Measurements from ENCODE around the gene SCYL1. TPM values are rescaled to one million over a fixed set of nuclear protein-coding genes. Genes with fewer than 3 reads are reported as not detected.

SCYL1 gene
- polyA plus RNA-seq, 1 donor, result 43.6 TPM

DNA sequence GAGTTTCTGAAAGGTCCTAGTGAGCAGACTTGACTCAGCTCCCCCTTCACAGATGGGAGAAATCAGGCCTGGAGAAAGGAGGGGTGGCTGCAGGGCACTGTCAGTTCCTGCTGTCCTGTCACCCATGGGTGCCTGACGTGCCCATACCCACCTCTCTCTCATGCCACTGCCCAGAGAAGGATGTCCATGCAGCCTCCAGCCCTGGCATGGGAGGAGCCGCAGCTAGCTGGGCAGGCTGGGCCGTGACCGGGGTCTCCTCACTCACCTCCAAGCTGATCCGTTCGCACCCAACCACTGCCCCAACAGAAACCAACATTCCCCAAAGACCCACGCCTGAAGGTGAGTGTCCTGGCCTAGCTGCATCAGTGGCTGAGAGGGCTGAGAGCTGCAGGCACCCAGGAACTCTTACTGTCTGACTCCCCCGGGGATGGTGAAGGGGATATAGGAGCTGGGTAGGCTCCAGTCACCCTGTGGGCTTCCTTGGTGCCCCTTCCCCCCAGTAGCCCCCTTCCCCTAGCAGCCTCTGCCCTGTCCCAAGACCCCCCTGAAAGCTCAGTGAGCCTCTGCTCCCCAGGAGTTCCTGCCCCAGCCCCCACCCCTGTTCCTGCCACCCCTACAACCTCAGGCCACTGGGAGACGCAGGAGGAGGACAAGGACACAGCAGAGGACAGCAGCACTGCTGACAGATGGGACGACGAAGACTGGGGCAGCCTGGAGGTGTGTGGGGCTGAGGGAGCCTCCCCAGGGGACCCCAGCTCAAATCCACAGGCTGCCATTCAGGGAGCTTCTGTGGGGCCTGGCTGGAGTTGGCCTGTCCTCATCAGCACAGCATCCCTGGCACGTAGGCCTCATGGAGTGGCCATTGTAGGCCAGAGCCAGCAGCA is 11.8 kb downstream of the SCYL1 start:
- no peak for DNase-seq (ENCODE audit: low read depth)

- no peak for DNase-seq (ENCODE audit: low read depth)
Measured at GRCh38 chr11:65537296-65537597, 12.4 kb downstream of the SCYL1 start.

GRCh38 chr11:65537620-65538231 is 12.8 kb downstream of the SCYL1 start:
- no peak for DNase-seq (ENCODE audit: low read depth)

GRCh38 chr11:65538232-65538914 is 13.5 kb downstream of the SCYL1 start:
- DNase-seq (ENCODE audit: low read depth), result no peak

DNA sequence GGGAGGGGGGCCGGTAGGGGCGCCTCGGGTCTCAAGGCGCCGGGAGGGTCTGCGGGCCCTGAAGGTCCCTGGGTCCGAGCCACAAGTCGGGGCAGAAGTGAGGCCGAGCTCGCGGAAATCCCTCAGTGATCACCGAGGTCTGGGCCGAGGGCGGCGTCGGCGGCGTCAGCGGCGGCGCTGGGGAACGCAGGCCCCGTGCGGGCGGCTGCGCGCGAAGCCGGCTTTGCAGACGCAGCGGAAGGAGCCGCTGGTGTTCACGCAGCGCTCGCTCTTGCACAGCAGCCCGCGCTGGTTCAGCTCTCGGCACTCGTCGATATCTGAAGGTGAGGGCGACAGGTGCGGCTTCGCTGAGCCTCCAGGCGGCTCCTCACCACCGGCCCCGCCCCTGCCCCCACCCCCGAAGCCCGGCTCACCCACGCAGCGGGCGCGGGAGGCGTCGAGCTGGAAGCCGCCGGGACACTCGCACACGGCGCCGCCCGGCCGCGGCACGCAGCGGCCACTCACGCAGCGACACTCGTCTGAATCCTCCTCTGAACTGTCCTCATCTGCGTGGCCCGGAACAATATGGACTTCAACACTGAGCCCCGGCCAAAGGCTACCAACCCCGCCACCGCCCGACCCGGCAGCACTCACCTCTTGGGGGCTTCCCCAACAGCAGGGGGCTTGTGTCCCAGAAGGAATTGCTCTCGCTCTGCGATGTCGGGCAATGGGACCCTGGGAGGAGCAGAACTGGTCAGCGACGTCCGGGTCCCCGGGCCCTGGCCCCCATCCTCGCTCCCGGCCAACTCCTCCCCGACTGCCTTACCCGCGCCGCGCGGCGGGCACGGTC is 14.2 kb downstream of the SCYL1 start:
- no peak for DNase-seq (ENCODE audit: low read depth)

- no peak for DNase-seq (ENCODE audit: low read depth)
Measured at GRCh38 chr11:65539744-65540289, 14.9 kb downstream of the SCYL1 start.

- no peak for DNase-seq (ENCODE audit: low read depth)
Measured at GRCh38 chr11:65540290-65541092, 15.6 kb downstream of the SCYL1 start.

DNA sequence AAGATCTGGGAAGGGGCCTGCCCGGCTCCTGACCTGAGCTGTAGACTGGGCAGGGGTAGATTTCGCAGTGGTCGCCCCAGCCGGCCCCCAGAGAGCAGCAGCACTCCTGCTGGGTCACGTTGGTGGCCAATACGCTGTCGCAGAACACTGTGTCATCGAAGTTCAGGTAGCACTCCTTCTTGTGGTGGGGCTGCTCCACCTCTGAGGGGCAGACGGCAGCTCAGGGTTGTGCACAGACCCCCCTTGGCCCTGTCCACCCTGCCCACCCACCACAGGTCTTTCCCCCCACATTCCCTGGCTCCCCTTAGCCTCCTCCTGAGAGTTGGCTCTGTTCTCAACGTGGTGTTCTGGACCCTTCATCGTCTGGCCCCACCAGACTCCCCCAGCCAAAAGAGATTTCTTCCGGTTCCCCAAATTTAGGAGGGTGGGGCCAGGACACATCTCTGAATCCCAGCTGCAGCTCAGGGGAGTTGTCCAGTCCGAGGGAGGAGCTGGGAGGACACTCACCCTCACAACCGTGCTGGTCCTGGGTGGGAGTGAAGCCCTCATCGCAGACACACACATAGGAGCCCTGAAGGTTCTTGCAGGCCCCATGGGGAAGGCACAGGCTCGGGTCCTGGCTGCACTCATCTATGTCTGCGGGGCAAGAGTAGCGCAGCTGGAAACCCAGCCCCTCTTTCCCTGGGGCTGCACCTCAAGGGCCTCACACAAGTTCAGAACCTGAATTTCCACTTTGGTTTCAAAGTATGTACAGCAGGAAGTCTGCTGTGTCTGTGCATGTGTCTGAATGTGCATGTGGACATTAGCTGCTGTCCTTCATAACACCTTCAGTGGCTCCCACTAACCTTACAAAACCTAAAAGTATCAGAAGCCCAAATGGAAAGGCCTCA is 16.5 kb downstream of the SCYL1 start:
- no peak for DNase-seq (ENCODE audit: low read depth)

- DNase-seq (ENCODE audit: low read depth), result no peak
Measured at GRCh38 chr11:65542738-65543390, 18.0 kb downstream of the SCYL1 start.

DNA sequence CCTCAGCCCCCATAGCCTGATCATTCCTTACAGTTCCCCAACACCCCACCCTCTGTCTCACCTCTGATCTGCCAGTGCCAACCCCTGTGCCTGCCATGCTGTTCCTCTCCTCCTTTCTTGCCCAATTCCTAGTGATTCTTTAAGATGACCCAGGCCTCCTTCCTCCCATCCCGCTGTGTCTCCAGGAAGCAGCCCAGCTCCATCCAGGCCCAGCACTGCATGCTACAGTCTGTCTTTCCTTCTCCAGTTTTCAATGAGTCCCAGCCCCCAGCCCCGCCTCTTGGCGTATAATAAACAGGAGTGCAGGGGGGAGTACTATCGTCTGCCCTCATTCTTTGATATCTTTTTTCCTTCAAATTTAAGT is 21.0 kb downstream of the SCYL1 start:
- no peak for DNase-seq (ENCODE audit: low read depth)

- DNase-seq (ENCODE audit: low read depth), result no peak
Measured at GRCh38 chr11:65546217-65546958, 21.5 kb downstream of the SCYL1 start.

GRCh38 chr11:65547446-65548125 is 22.7 kb downstream of the SCYL1 start:
- DNase-seq (ENCODE audit: low read depth), result no peak

- no peak for DNase-seq (ENCODE audit: low read depth)
Measured at GRCh38 chr11:65548395-65548794, 23.5 kb downstream of the SCYL1 start.

- no peak for DNase-seq (ENCODE audit: low read depth)
Measured at GRCh38 chr11:65549096-65549495, 24.2 kb downstream of the SCYL1 start.

DNA sequence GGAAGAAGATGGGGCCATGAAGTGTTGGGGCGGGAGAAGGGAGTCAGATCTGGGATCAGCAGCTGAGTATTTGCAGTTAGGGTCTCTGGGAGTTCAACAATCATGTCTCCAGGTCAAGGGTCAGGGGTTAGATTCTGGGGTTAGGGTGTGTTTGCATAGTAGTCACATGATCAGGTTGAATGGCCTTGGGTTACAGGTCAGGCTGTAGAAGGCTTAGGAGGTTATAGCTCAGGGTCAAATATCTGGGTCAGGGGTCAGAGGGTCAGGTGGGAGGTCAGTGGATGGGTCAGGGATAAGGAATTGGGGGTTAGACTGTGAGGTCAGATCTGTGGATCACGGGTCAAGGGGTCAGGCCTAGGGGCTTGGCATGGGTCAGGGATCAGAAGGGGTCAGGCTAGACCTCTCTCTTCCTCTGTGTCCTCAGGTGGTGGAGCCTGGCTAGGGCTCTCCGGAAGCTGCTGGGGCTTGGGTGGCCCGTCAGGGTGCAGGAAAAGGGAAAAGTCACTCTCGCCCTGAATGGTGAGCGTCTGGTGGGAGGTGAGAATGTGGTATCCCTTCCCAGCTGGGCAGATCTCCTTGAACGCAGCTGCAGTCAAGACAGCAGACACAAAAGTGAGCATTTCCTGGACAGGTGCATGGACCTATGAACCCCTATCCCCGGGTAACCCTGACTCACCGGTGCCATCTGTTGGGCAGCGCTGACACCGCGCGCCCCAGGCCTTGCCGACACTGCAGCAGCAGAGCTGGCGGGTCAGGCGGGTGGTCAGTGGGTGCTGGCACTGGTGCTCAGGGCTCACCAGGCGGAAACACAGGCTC is 26.9 kb downstream of the SCYL1 start:
- DNase-seq (ENCODE audit: low read depth), result no peak

GRCh38 chr11:65552388-65552951 is 27.6 kb downstream of the SCYL1 start:
- DNase-seq (ENCODE audit: low read depth), result no peak
